RWPE2 (cell line): Measurements from ENCODE around the gene IQCH.

ENCODE experiments used
- ATAC-seq: fragments of 200-7000 bp; cut with Tn5 transposase; 3 replicates; pipeline ENCODE4 v1.9.1; 2021; ENCODE audit warnings: low read depth
- DNase-seq: peaks from one replicate; pipeline ENCODE4 v3.0.0-alpha.2; 2020; ENCODE audit warnings: low spot score
- H3K27ac ChIP-seq: fragments of 450-650 bp; 2 replicates; pipeline ENCODE4 v1.5.1; 2017; ENCODE audit warnings: mild to moderate bottlenecking; ENCODE audit not compliant: poor library complexity, severe bottlenecking
- H3K27me3 ChIP-seq: fragments of 250-450 bp; sonication (Bioruptor Pico); 2 replicates; pipeline ENCODE4 v1.5.1; 2021; ENCODE audit warnings: mild to moderate bottlenecking, moderate library complexity; ENCODE audit not compliant: insufficient read depth, poor library complexity, severe bottlenecking
- H3K36me3 ChIP-seq: fragments of 250-450 bp; sonication (Bioruptor Pico); 2 replicates; pipeline ENCODE4 v1.5.1; 2020; ENCODE audit warnings: low read depth, mild to moderate bottlenecking, moderate library complexity
- H3K4me1 ChIP-seq: fragments of 250-450 bp; sonication (Bioruptor Pico); 2 replicates; pipeline ENCODE4 v1.5.1; 2021; ENCODE audit warnings: mild to moderate bottlenecking, moderate library complexity; ENCODE audit not compliant: insufficient read depth, poor library complexity, severe bottlenecking
- H3K4me3 ChIP-seq: fragments of 250-450 bp; sonication (Bioruptor Pico); 2 replicates; pipeline ENCODE4 v1.5.1; 2021; ENCODE audit warnings: mild to moderate bottlenecking, moderate library complexity; ENCODE audit not compliant: severe bottlenecking
- H3K9me3 ChIP-seq: fragments of 250-450 bp; sonication (Bioruptor Pico); 2 replicates; pipeline ENCODE4 v1.5.1; 2021; ENCODE audit warnings: mild to moderate bottlenecking, moderate library complexity; ENCODE audit not compliant: severe bottlenecking
- TF ChIP-seq, protein P1 (sequence below): fragments of 450-650 bp; IDR thresholded peaks from one replicate; pipeline ENCODE4 v1.5.1; 2017; ENCODE audit warnings: mild to moderate bottlenecking, moderate library complexity; ENCODE audit not compliant: poor library complexity, severe bottlenecking

Gene IQCH

DNA sequence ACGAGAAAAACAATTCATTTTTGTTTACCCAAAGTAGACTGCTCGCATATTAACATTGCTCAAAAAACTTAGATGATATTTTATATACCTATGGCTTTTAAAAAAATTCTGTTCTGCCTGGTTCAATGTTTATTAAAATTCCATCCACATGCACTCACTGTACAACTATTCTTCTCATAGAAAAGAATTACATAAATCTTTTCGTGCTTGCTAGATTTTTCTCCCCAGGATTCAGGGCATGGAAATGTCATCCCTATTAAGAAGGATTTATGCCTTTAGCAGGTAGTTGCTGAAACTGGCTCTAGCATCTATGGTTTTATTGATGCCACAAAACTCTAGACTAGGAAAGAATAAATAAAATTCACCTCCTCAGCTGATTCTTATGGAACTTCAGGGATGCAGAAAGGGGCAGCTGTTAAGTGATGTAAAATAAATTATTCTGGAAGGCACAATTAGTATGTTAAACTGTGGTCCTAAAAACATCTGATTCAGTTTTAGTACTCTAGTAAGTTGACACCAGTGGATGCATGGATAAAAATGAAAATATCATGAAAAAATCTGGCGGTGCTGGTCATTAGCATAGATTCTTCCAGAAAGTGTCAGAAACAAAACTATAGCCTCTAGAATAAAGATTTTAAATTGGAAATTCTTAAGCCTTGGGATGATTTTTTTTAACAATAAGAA lies 41.8 kb upstream of the IQCH start:
- Histone ChIP-seq H3K27me3 (no peaks in the 10 kb centered on the region), H3K27ac (no peak overlapping the region), H3K4me1 (no peaks in the 10 kb centered on the region), H3K9me3 (no peaks in the 10 kb centered on the region), H3K4me3 (no peak overlapping the region), H3K36me3 (peaks cover 60% of the 10 kb centered on the region)
- DNase-seq (no peak), ATAC-seq (no peak)
- TF ChIP-seq, protein P1, sequence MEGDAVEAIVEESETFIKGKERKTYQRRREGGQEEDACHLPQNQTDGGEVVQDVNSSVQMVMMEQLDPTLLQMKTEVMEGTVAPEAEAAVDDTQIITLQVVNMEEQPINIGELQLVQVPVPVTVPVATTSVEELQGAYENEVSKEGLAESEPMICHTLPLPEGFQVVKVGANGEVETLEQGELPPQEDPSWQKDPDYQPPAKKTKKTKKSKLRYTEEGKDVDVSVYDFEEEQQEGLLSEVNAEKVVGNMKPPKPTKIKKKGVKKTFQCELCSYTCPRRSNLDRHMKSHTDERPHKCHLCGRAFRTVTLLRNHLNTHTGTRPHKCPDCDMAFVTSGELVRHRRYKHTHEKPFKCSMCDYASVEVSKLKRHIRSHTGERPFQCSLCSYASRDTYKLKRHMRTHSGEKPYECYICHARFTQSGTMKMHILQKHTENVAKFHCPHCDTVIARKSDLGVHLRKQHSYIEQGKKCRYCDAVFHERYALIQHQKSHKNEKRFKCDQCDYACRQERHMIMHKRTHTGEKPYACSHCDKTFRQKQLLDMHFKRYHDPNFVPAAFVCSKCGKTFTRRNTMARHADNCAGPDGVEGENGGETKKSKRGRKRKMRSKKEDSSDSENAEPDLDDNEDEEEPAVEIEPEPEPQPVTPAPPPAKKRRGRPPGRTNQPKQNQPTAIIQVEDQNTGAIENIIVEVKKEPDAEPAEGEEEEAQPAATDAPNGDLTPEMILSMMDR, result no peak

DNA sequence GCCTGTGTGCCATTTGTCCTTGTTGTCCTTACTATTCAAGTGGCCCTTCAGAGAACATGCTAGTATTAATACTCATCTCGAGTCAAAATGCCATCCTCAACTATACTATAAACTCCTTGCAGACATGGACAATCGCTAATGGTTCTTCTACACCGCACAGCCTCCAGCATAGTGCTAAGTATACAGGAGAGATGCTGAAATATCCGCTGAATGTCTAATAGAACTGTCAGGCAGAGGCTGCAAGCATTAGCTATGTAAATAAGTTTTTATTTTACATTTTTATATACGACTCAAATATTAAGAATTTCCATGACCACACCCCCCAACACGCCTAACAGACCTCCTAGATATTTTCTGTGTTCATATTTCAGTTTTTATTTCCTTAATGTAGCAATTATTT lies 39.5 kb upstream of the IQCH start:
- Histone ChIP-seq H3K9me3 (no peaks in the 10 kb centered on the region), H3K4me3 (no peak overlapping the region)
- TF ChIP-seq, protein P1, result no peak

DNA sequence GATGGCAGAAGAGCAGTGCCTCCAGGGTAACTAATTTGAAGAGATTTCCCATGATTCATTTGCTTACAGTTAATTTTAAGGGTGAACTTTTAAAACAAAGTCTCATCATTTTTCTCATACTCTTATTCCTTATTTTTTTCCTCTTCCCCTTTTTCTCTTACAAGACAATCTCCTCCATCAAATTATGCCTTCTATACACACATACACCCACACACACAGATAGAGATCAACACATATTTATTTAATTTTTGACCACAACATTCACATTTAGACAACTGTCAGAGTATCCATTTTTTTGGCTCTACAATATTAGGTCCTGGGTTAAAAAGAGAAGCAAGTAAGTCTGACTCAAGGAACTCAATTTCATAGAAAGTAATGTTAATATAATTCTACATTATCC lies 37.7 kb upstream of the IQCH start:
- Histone ChIP-seq H3K9me3 (no peaks in the 10 kb centered on the region), H3K27me3 (no peaks in the 10 kb centered on the region), H3K4me1 (no peaks in the 10 kb centered on the region), H3K4me3 (no peak overlapping the region), H3K27ac (no peak overlapping the region), H3K36me3 (peaks cover 72% of the 10 kb centered on the region)
- DNase-seq, result no peak
- TF ChIP-seq, protein P1, result no peak
- ATAC-seq, result no peak

More for the DNA sequence above, 39.5 kb upstream of the IQCH start:
- Histone ChIP-seq H3K4me1 (no peaks in the 10 kb centered on the region), H3K36me3 (peaks cover 60% of the 10 kb centered on the region), H3K27me3 (no peaks in the 10 kb centered on the region), H3K27ac (no peak overlapping the region)
- DNase-seq, result no peak
- ATAC-seq, result no peak

DNA sequence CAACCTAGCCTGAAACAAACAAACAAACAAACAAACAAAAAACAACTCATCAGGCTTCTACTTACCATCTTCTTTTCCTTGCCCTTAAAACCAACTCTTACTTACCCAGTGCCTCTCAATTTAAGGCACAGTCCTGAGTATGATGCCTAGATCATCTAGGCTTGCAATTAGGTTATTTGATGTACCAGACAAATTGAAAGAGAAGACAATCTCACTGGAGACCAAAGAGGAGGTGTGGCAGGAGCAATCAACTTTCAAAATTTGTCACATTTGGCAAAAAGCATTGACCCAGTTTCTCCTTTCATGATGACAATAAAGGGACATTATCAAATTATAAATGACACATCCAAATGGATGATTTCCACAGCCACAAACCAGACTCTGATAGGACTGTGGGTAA lies 36.2 kb upstream of the IQCH start:
- TF ChIP-seq, protein P1, result no peak
- peaks cover 58% of the 10 kb centered on the region for H3K36me3 ChIP-seq
- no peak overlapping the region for H3K27ac ChIP-seq
- H3K9me3 ChIP-seq, result no peaks in the 10 kb centered on the region
- no peak for ATAC-seq
- H3K4me3 ChIP-seq, result no peak overlapping the region
- DNase-seq, result no peak
- peaks cover 7% of the 10 kb centered on the region for H3K4me1 ChIP-seq
- H3K27me3 ChIP-seq, result no peaks in the 10 kb centered on the region

DNA sequence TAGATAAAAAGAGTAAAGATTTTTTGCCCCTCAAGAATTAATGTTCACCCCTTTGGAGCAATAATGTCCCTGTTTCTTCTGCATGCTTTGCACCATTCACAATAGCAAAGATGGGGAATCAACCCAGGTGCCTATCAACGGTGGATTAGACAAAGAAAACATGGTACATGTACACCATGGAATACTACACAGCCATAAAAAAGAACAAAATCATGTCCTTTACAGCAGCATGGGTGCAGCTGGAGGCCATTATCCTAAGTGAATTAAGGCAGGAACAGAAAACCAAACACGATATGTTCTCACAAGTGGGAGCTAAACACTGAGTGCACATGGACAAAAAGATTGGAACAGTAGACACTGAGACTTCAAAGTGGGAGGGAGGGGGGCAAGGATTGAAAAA lies 35.3 kb upstream of the IQCH start:
- ATAC-seq (no peak), DNase-seq (no peak)
- Histone ChIP-seq H3K36me3 (peaks cover 57% of the 10 kb centered on the region), H3K27me3 (no peaks in the 10 kb centered on the region), H3K4me1 (peaks cover 14% of the 10 kb centered on the region), H3K27ac (no peak overlapping the region), H3K9me3 (no peaks in the 10 kb centered on the region), H3K4me3 (no peak overlapping the region)
- TF ChIP-seq, protein P1, result no peak
